NCI-H2081 (cell line): ENCODE results near the gene PCDHGA9.
"Not testable (repeated sequence)": the region's sequence is repeated elsewhere in the genome, so short reads cannot be mapped to it uniquely, and the experiment has no call there.

Source experiments
- DNase-seq, 2 experiments: peaks; one replicate each; lab custom pipeline; 2025; lab: John Stamatoyannopoulos, UW

PCDHGA9 gene

GRCh38 chr5:141384471-141385267 lies 17.9 kb upstream of the PCDHGA9 start:
- DNase-seq: no peak

GRCh38 chr5:141387557-141388311 lies 14.8 kb upstream of the PCDHGA9 start, which contains the start of gene PCDHGB4:
TSS of gene PCDHGB4 (plus strand) at chr5:141387698. CDS start at chr5:141387885, 187 bp downstream.
- not testable (repeated sequence) for DNase-seq

- no peak for DNase-seq
Measured at GRCh38 chr5:141388661-141389060, 13.9 kb upstream of the PCDHGA9 start.

GRCh38 chr5:141389153-141390042 lies 13.2 kb upstream of the PCDHGA9 start:
- DNase-seq: no peak

- DNase-seq: no peak
Measured at GRCh38 chr5:141392429-141393198, 10.0 kb upstream of the PCDHGA9 start, which contains the start of gene PCDHGA8. TSS of gene PCDHGA8 (plus strand) at chr5:141392633. CDS start at chr5:141392814, 181 bp downstream.

- DNase-seq: no peak
Measured at GRCh38 chr5:141393267-141393666, 9.3 kb upstream of the PCDHGA9 start.

GRCh38 chr5:141394401-141395187 lies 8.0 kb upstream of the PCDHGA9 start:
- not testable (repeated sequence) for DNase-seq

GRCh38 chr5:141397756-141398551 lies 4.6 kb upstream of the PCDHGA9 start, which contains the start of gene PCDHGB5:
TSS of gene PCDHGB5 (plus strand) at chr5:141397947. CDS start at chr5:141398128, 181 bp downstream.
- DNase-seq: not testable (repeated sequence)

GRCh38 chr5:141398608-141399007 lies 4.0 kb upstream of the PCDHGA9 start:
- no peak for DNase-seq

GRCh38 chr5:141399555-141400258 lies 2.9 kb upstream of the PCDHGA9 start:
- DNase-seq: no peak

GRCh38 chr5:141403387-141403786 lies 809 bp downstream of the PCDHGA9 start:
- no peak for DNase-seq

- not testable (repeated sequence) for DNase-seq
Measured at GRCh38 chr5:141407790-141408505, 5.4 kb downstream of the PCDHGA9 start, which contains the start of gene PCDHGB6. TSS of gene PCDHGB6 (plus strand) at chr5:141408021. CDS start at chr5:141408203, 182 bp downstream.

GRCh38 chr5:141409598-141410306 lies 7.2 kb downstream of the PCDHGA9 start:
- no peak for DNase-seq

- DNase-seq: no peak
Measured at GRCh38 chr5:141411575-141411974, 9.0 kb downstream of the PCDHGA9 start.

- no peak for DNase-seq
Measured at GRCh38 chr5:141412854-141413539, 10.4 kb downstream of the PCDHGA9 start, which contains the start of gene PCDHGA10. TSS of gene PCDHGA10 (plus strand) at chr5:141412987. CDS start at chr5:141413176, 189 bp downstream.

GRCh38 chr5:141413540-141414069 lies 11.0 kb downstream of the PCDHGA9 start:
- no peak for DNase-seq
